CD4-positive, alpha-beta T cell treated with Interleukin-10 for 1 hour (primary cell): ENCODE results near the gene ROCK2.

Source experiments
- DNase-seq: peaks from one replicate; pipeline ENCODE4 v3.0.0-alpha.2; 2020

Gene ROCK2

DNA sequence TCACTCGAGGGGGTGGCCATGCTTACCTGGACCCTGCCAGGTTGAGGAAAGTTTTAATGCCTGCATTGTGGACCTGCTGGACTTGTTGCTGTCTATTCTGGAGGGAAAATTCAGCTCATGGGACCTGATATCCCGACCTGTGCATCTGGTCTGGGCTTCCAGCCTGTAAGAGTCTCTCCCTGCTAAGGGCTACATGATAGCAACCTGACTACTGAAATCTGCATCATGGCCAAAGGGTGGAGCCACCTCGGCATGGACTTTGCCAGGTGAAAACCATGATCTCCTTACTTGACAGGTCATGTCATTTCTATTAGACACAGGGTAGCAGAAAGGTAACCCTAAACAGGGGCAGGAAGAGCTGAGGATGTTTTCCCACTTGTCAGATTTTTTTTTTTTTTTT lies 202.1 kb downstream of the ROCK2 start:
- no peak for DNase-seq

DNA sequence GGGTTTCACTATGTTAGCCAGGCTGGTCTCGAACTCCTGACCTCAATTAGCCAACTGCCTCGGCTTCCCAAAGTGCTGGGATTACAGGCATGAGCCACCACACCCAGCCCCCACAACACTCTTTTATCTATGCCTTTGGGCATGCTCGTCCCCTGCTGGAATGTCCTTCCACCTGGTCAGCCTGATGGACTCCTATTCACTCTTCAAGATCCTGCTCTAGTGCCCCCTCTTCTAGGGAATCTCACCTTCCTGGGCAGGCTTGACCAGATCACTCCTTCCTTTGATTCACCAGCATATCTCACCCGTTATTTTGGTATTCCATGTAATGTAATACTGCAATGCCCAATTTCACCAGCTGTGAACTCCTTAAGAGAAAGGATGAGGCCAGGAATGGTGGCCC lies 203.1 kb downstream of the ROCK2 start:
- DNase-seq: no peak

DNA sequence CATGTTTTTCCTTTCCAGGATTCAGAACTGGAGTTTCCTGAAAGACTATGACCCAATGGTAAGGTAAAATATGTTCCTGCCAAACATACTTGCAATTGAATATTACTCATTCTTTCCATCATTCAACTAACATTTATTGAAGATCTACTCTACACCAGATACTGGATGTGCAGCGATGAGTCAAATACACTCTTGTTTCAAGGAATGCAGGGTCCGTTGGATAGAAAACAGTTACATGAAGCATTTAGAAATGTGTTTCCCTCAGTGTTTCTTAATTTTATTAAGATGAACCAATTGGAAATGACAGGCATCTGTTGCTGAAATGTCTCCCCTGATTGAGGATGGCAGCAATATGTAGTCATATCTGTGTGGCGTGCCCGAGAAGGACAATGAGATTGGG lies 203.9 kb downstream of the ROCK2 start:
- DNase-seq: no peak

DNA sequence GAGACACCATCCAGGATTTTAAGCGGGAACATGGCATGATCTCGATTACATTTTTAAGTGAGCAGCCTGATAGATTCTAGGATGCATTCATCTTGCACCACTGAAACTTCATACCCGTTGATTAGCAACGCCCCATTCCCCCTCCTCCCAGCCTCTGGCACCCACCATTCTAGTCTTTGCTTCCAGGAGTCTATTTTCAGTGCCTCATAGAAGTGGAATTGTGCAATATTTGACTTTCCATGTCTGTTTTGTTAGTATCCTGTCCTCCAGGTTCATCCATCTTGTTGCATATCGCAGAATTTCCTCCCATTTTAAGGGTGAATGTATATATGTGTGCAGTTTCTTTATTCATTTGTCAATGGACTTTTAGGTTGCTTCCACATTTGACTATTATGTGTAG lies 210.1 kb downstream of the ROCK2 start:
- no peak for DNase-seq

DNA sequence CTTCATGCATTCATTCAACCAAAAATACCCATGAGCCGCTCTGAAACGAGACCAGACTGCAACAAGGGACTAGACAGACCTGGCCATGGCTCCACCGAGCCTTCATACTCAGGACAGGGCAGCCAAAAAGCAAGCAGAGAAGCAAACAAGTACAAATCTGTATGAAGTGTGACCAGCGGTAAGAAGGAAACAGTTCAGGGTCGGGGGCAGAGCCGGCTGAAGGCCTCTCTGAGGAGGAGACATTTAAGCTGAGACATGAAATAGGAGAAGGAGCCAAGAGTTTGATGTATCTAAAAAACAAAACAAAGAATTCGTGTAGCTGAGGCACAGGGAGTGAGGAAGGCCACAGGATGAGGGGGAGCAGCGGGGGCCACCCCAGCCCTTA lies 210.5 kb downstream of the ROCK2 start:
- no peak for DNase-seq

DNA sequence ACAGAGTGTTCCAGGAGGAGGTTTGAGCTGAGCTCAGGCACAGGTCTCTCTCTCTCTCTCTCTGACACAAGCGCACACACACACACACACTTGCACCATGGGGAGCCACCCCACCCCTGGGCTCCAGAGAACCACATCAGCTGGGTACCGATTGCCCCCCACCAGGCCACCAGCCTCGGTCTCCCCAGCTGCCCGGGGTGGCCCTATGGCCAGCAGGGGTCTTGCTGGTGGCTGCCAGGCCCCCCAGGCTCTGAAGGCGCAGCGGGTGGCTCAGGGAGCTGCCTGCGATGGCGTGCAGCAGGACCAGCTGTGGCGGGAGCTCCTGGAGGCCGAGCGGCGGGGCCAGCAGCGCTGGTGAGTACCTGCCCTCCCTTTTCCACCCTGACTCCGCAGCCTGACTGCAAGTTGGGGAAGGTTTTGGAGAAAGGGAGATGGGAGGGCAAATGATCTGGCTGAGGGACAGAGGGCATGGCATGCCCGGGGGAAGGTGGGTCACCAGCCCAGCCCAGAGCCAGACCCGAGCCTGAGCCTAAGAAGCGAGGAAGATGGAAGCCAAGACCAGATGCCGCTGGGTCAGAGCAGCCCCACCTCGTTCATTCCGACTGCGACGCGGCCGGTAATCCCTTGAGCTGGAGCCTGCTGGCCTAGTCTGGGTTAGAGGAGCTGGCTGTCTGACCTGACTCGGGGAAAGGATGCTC lies 211.0 kb downstream of the ROCK2 start:
- DNase-seq: no peak

DNA sequence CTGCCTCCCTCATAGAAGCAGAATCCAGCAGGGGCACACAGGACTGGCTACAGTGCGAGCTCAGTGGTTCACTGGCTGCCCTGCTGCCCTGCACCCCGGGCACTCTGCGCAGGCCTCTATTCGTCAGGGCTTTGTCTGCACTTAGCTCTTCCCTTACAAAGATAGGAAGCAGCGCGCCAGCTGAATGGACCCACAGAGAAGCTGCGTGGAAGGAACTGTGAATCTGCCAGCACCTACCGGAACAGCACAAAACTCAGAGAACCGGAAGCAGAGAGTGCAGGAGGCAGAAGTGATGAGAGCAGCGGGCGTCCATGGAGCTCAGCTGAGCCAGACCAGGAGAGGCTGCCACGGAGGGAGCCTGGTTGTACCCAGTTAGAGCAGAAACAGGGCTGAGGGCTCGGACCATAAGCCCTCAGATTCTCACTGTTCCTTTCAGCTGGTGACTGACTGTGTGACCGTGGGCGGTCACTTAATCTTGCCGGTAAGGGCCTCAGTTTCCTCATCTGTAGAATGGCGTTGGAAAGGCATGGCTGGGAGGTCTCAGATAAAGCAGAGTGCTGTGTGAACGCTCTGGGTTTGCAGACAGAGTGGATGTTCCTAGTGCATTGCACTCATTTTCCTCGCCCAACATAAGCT lies 212.3 kb downstream of the ROCK2 start:
- DNase-seq: no peak

DNA sequence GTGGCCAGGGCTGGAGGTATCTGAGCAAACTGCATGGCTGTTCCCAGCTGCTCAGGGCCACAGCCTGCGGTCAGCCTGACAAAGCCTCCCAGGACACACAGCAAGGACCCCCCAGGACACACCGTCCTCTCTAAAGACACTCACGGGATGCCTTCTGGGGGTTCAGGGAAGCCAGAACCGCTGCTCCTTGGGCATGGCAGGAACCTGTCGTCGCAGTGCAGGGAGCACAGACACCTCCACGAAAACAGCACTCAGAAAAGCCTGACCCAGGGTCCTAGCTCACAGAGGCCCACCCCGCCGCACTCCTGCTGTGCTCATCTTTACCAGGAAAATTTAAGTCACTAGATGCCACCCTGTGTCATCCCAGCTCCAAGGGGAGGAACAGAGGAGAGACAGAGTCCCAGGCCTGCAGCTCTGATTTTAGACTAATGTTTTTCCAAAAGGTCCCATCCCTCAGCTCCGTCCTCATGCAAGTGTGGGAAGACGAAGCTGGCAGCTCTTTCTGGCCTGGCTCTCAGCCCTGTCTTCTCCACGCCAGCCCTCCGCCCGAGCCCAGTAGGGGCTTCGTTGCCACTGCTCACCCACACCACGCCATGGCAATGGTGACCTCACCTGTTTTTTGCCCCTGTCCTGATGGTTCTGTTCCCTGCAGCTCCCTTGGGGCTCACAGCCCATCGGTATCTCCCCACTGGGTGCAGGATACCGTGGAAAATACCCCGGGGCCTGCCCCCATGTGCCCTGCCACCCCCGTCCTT lies 213.1 kb downstream of the ROCK2 start:
- DNase-seq: no peak
